ENCODE data around the gene ITIH4.

Gene ITIH4

GRCh38 chr3:52769786-52770455 lies 60.6 kb downstream of the ITIH4 start:
- no peak for DNase-seq (ENCODE audit: low read depth in 2 of 2)

GRCh38 chr3:52763466-52763865 lies 67.0 kb downstream of the ITIH4 start:
- DNase-seq (ENCODE audit: low read depth in 2 of 2) = no peak

All from stimulated activated CD4-positive, alpha-beta T cell treated with anti-CD3 and anti-CD28 coated beads, Interleukin-12 subunit alpha, Interleukin-12 subunit beta, amount 100 ng/mL, for 24 hours (primary cell).